GM23338 (cell line): ENCODE results near the gene LAMB1. TPM values are rescaled to one million over a fixed set of nuclear protein-coding genes. Genes with fewer than 3 reads are reported as not detected.

Experiments
- ATAC-seq: fragments of 200-7000 bp; cut with Tn5 transposase; 3 replicates; pipeline ENCODE4 v1.9.1; 2020
- DNase-seq: peaks from one replicate; pipeline ENCODE4 v3.0.0-alpha.2; 2015; ENCODE audit warnings: low spot score
- H2AFZ ChIP-seq: fragments of 200-600 bp; sonication (generic); 2 replicates; pipeline ENCODE4 v1.8.0; 2016; ENCODE audit warnings: antibody characterized with exemption, mild to moderate bottlenecking, moderate library complexity
- H3F3A ChIP-seq: fragments of 200-600 bp; sonication (generic); replicated peaks from 2 replicates; pipeline ENCODE4 v1.8.0; 2017; ENCODE audit warnings: antibody characterized with exemption, mixed run types, low read depth
- H3K27ac ChIP-seq: fragments of 200-600 bp; sonication (generic); 2 replicates; pipeline ENCODE4 v1.6.1; 2016; ENCODE audit warnings: low read depth
- H3K27me3 ChIP-seq: fragments of 200-600 bp; sonication (generic); 2 replicates; pipeline ENCODE4 v1.8.0; 2016; ENCODE audit warnings: mild to moderate bottlenecking, mixed run types, moderate library complexity; ENCODE audit not compliant: insufficient read depth
- H3K36me3 ChIP-seq: fragments of 200-600 bp; sonication (generic); 2 replicates; pipeline ENCODE4 v1.8.0; 2016; ENCODE audit warnings: mild to moderate bottlenecking; ENCODE audit not compliant: insufficient read depth
- H3K4me1 ChIP-seq: fragments of 200-600 bp; sonication (generic); 2 replicates; pipeline ENCODE4 v1.8.0; 2016; ENCODE audit warnings: mild to moderate bottlenecking, moderate library complexity; ENCODE audit not compliant: insufficient read depth
- H3K4me2 ChIP-seq: fragments of 200-600 bp; sonication (generic); 2 replicates; pipeline ENCODE4 v1.7.1; 2017; ENCODE audit warnings: mixed run types
- H3K4me3 ChIP-seq: fragments of 200-600 bp; sonication (generic); 2 replicates; pipeline ENCODE4 v1.6.1; 2016; ENCODE audit warnings: mixed run types
- H3K79me2 ChIP-seq: fragments of 200-600 bp; sonication (generic); replicated peaks from 2 replicates; pipeline ENCODE4 v1.8.0; 2017; ENCODE audit warnings: mild to moderate bottlenecking; ENCODE audit not compliant: insufficient read depth
- H3K9me2 ChIP-seq: fragments of 200-600 bp; sonication (generic); 2 replicates; pipeline ENCODE4 v1.8.0; 2017; ENCODE audit not compliant: insufficient read depth
- H4K20me1 ChIP-seq: fragments of 200-600 bp; sonication (generic); replicated peaks from 2 replicates; pipeline ENCODE4 v1.8.0; 2017; ENCODE audit warnings: mild to moderate bottlenecking; ENCODE audit not compliant: insufficient read depth
- H3K27ac Mint-ChIP-seq: 2 replicates; pipeline ENCODE4 v1.8.0; 2020; ENCODE audit warnings: inconsistent platforms, mild to moderate bottlenecking, moderate library complexity, mixed read lengths
- H3K27me3 Mint-ChIP-seq: 3 replicates; pipeline ENCODE4 v1.8.0; 2022; ENCODE audit warnings: low read depth, mild to moderate bottlenecking, moderate library complexity, mixed read lengths, inconsistent platforms; ENCODE audit not compliant: insufficient read depth, poor library complexity
- H3K36me3 Mint-ChIP-seq: 3 replicates; pipeline ENCODE4 v1.8.0; 2021; ENCODE audit warnings: low read depth, mild to moderate bottlenecking, inconsistent platforms, moderate library complexity, mixed read lengths
- H3K4me1 Mint-ChIP-seq: 3 replicates; pipeline ENCODE4 v1.8.0; 2020; ENCODE audit warnings: mild to moderate bottlenecking, inconsistent platforms, mixed read lengths
- H3K4me3 Mint-ChIP-seq: 3 replicates; pipeline ENCODE4 v1.8.0; 2021; ENCODE audit warnings: moderate library complexity, mild to moderate bottlenecking, inconsistent platforms, mixed read lengths
- H3K9me3 Mint-ChIP-seq: 3 replicates; pipeline ENCODE4 v1.8.0; 2020; ENCODE audit warnings: moderate library complexity, mild to moderate bottlenecking, inconsistent platforms, mixed read lengths
- CREB1 ChIP-seq: fragments of 250-450 bp; sonication (Bioruptor Pico); IDR thresholded peaks from 2 replicates; pipeline ENCODE4 v1.5.0; 2020; ENCODE audit warnings: low read depth, mild to moderate bottlenecking, moderate library complexity
- NANOG ChIP-seq: IDR thresholded peaks from 2 replicates; pipeline ENCODE4 v1.6.1; 2016; ENCODE audit warnings: antibody characterized with exemption, borderline replicate concordance
- STAT1 ChIP-seq: IDR thresholded peaks from one replicate; pipeline ENCODE4 v1.6.1; 2016; ENCODE audit warnings: antibody characterized with exemption; ENCODE audit not compliant: unreplicated experiment
- polyA plus RNA-seq: library from polyadenylated mRNA; unstranded; fragments of >200 nt; fragmentation: Nextera tagmentation; extraction: Ambion mirVana; gene quantifications from 2 replicates; pipeline ENCODE4 v1.2.1, GENCODE V29; 2016
- total RNA-seq: library from RNA; depleted of rRNA; stranded (reverse); fragments of >200 nt; shearing (Covaris generic); gene quantifications from 2 replicates; pipeline ENCODE4 v1.2.3, GENCODE V29; 2014
- TF ChIP-seq, protein P1 (sequence below): fragments of 250-450 bp; sonication (Bioruptor Pico); IDR thresholded peaks from 2 replicates; pipeline ENCODE4 v1.5.0; 2020; ENCODE audit warnings: mild to moderate bottlenecking, moderate library complexity
- TF ChIP-seq, protein P2 (sequence below), 2 experiments: fragments of 200-600 bp in 1 of 2; sonication (generic) in 1 of 2; conservative IDR thresholded peaks; 2 replicates each; pipeline versions ENCODE4 v1.5.1 to v1.6.1; 2016 to 2017; ENCODE audit warnings: antibody characterized with exemption in 2 of 2, low read depth in 2 of 2, mild to moderate bottlenecking in 2 of 2, moderate library complexity in 1 of 2

LAMB1 gene
- total and polyA plus RNA-seq, 2 experiments from 2014 or later = 53.5 to 57.8 TPM

DNA sequence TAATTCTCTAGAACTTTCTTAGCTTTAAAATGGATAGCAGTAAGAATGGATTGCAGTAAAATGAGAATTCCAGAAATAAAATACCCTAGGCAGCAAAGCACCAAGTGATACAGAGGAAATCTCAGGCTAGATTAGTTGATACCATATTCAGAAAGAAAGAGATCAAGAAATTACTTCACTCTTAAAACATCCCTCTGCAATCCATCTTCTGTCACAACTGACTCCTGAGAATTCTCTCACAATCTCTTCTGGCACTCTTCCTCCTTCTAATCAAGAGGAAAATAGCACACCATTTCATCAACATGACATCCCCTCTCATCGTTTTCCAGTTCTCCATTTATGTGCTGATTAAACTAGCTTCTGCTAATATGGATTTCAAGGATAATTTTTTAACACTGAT, 42.2 kb upstream of the LAMB1 start (continued):
- TF ChIP-seq, protein P1, sequence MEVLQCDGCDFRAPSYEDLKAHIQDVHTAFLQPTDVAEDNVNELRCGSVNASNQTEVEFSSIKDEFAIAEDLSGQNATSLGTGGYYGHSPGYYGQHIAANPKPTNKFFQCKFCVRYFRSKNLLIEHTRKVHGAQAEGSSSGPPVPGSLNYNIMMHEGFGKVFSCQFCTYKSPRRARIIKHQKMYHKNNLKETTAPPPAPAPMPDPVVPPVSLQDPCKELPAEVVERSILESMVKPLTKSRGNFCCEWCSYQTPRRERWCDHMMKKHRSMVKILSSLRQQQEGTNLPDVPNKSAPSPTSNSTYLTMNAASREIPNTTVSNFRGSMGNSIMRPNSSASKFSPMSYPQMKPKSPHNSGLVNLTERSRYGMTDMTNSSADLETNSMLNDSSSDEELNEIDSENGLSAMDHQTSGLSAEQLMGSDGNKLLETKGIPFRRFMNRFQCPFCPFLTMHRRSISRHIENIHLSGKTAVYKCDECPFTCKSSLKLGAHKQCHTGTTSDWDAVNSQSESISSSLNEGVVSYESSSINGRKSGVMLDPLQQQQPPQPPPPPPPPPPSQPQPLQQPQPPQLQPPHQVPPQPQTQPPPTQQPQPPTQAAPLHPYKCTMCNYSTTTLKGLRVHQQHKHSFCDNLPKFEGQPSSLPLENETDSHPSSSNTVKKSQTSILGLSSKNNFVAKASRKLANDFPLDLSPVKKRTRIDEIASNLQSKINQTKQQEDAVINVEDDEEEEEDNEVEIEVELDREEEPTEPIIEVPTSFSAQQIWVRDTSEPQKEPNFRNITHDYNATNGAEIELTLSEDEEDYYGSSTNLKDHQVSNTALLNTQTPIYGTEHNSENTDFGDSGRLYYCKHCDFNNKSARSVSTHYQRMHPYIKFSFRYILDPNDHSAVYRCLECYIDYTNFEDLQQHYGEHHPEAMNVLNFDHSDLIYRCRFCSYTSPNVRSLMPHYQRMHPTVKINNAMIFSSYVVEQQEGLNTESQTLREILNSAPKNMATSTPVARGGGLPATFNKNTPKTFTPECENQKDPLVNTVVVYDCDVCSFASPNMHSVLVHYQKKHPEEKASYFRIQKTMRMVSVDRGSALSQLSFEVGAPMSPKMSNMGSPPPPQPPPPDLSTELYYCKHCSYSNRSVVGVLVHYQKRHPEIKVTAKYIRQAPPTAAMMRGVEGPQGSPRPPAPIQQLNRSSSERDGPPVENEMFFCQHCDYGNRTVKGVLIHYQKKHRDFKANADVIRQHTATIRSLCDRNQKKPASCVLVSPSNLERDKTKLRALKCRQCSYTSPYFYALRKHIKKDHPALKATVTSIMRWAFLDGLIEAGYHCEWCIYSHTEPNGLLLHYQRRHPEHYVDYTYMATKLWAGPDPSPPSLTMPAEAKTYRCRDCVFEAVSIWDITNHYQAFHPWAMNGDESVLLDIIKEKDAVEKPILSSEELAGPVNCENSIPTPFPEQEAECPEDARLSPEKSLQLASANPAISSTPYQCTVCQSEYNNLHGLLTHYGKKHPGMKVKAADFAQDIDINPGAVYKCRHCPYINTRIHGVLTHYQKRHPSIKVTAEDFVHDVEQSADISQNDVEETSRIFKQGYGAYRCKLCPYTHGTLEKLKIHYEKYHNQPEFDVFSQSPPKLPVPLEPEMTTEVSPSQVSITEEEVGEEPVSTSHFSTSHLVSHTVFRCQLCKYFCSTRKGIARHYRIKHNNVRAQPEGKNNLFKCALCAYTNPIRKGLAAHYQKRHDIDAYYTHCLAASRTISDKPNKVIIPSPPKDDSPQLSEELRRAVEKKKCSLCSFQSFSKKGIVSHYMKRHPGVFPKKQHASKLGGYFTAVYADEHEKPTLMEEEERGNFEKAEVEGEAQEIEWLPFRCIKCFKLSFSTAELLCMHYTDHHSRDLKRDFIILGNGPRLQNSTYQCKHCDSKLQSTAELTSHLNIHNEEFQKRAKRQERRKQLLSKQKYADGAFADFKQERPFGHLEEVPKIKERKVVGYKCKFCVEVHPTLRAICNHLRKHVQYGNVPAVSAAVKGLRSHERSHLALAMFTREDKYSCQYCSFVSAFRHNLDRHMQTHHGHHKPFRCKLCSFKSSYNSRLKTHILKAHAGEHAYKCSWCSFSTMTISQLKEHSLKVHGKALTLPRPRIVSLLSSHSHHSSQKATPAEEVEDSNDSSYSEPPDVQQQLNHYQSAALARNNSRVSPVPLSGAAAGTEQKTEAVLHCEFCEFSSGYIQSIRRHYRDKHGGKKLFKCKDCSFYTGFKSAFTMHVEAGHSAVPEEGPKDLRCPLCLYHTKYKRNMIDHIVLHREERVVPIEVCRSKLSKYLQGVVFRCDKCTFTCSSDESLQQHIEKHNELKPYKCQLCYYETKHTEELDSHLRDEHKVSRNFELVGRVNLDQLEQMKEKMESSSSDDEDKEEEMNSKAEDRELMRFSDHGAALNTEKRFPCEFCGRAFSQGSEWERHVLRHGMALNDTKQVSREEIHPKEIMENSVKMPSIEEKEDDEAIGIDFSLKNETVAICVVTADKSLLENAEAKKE (CRISPR knock-in tag) = no peak
- TF ChIP-seq, protein P2, sequence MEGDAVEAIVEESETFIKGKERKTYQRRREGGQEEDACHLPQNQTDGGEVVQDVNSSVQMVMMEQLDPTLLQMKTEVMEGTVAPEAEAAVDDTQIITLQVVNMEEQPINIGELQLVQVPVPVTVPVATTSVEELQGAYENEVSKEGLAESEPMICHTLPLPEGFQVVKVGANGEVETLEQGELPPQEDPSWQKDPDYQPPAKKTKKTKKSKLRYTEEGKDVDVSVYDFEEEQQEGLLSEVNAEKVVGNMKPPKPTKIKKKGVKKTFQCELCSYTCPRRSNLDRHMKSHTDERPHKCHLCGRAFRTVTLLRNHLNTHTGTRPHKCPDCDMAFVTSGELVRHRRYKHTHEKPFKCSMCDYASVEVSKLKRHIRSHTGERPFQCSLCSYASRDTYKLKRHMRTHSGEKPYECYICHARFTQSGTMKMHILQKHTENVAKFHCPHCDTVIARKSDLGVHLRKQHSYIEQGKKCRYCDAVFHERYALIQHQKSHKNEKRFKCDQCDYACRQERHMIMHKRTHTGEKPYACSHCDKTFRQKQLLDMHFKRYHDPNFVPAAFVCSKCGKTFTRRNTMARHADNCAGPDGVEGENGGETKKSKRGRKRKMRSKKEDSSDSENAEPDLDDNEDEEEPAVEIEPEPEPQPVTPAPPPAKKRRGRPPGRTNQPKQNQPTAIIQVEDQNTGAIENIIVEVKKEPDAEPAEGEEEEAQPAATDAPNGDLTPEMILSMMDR (conservative IDR thresholded peaks at IDR 0.05; ENCODE audit: low read depth in 2 of 2) = no peak

DNA sequence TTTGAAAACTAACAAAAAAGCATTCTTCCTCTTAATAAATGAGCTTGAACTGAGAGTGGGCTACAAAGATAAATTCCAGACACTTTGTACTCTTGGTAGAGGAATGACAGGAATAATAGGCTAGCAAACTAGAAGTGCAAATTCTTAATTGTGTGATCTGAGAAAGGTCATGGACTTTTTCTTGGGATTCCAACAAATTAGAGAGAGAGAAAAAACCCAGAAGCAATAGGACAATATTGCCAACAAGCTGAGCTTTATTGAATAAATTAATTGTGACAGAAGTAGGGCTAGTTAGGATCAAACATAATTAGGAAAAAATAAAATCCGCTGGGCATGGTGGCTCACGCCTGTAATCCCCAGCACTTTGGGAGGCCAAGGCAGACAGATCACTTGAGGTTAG, 41.4 kb upstream of the LAMB1 start:
- no peak overlapping the region for H3K27ac ChIP-seq
- no peaks in the 10 kb centered on the region for H3K4me1 ChIP-seq
- H3K27me3 Mint-ChIP-seq = no peaks in the 10 kb centered on the region
- no peaks in the 10 kb centered on the region for H4K20me1 ChIP-seq
- no peak overlapping the region for H3K4me2 ChIP-seq
- no peak overlapping the region for H3K4me3 Mint-ChIP-seq
- no peaks in the 10 kb centered on the region for H3K9me3 Mint-ChIP-seq
- H3K27ac Mint-ChIP-seq = no peak overlapping the region
- no peak overlapping the region for H3K4me3 ChIP-seq
- H3K79me2 ChIP-seq = no peaks in the 10 kb centered on the region
- H3F3A ChIP-seq = no peaks in the 10 kb centered on the region
- no peaks in the 10 kb centered on the region for H3K36me3 Mint-ChIP-seq
- DNase-seq (no peak), ATAC-seq (no peak)
- H2AFZ ChIP-seq = no peak overlapping the region
- H3K4me1 Mint-ChIP-seq = no peaks in the 10 kb centered on the region
- TF ChIP-seq, protein P2 (conservative IDR thresholded peaks at IDR 0.05; ENCODE audit: low read depth in 2 of 2) = no peak
- TF ChIP-seq NANOG (no peak), STAT1 (no peak), CREB1 (CRISPR knock-in tag) (no peak)
- TF ChIP-seq, protein P1 (CRISPR knock-in tag) = no peak
- no peaks in the 10 kb centered on the region for H3K9me2 ChIP-seq
- no peaks in the 10 kb centered on the region for H3K36me3 ChIP-seq
- no peaks in the 10 kb centered on the region for H3K27me3 ChIP-seq
